Measurements from ENCODE around the gene TEKT5. TPM values are rescaled to one million over a fixed set of nuclear protein-coding genes. Genes with fewer than 3 reads are reported as not detected.

Gene TEKT5
- total RNA-seq, 1 donor from 2014 or later, result 0.07 TPM

GRCh38 chr16:10579575-10579964, 115.2 kb downstream of the TEKT5 start:
- no peaks in the 10 kb centered on the region for H3K27me3 ChIP-seq
- H2AFZ ChIP-seq (replicated peaks), result peak overlapping the region; percentile 90
- no peaks in the 10 kb centered on the region for H3K79me2 ChIP-seq (ENCODE audit: low read depth)
- peak overlapping the region; percentile 60 for H3K4me3 ChIP-seq
- no peaks in the 10 kb centered on the region for H3K36me3 ChIP-seq
- H3K9me3 Mint-ChIP-seq, result peaks cover 4% of the 10 kb centered on the region
- H3K27ac Mint-ChIP-seq, result no peak overlapping the region
- H4K20me1 ChIP-seq (ENCODE audit: low read depth), result peaks cover 6% of the 10 kb centered on the region
- H3K4me2 ChIP-seq, result peak overlapping the region; percentile 78
- H3K27ac ChIP-seq, result no peak overlapping the region
- peaks cover 48% of the 10 kb centered on the region for H3K4me1 Mint-ChIP-seq
- H3K36me3 Mint-ChIP-seq, result peaks cover 2% of the 10 kb centered on the region
- peaks cover 42% of the 10 kb centered on the region for H3K4me1 ChIP-seq
- no peak overlapping the region for H3K9ac ChIP-seq
- H3K4me3 Mint-ChIP-seq, result peak overlapping the region; percentile 85
- peaks cover 4% of the 10 kb centered on the region for H3F3A ChIP-seq (ENCODE audit: low read depth)
- H3K27me3 Mint-ChIP-seq (ENCODE audit: insufficient read depth, low read depth), result peaks cover 11% of the 10 kb centered on the region
- H3K9me3 ChIP-seq (ENCODE audit: low read depth), result no peaks in the 10 kb centered on the region
- TF ChIP-seq, protein P1, sequence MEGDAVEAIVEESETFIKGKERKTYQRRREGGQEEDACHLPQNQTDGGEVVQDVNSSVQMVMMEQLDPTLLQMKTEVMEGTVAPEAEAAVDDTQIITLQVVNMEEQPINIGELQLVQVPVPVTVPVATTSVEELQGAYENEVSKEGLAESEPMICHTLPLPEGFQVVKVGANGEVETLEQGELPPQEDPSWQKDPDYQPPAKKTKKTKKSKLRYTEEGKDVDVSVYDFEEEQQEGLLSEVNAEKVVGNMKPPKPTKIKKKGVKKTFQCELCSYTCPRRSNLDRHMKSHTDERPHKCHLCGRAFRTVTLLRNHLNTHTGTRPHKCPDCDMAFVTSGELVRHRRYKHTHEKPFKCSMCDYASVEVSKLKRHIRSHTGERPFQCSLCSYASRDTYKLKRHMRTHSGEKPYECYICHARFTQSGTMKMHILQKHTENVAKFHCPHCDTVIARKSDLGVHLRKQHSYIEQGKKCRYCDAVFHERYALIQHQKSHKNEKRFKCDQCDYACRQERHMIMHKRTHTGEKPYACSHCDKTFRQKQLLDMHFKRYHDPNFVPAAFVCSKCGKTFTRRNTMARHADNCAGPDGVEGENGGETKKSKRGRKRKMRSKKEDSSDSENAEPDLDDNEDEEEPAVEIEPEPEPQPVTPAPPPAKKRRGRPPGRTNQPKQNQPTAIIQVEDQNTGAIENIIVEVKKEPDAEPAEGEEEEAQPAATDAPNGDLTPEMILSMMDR (IDR thresholded peaks at IDR 0.05), result no peak
- no peak for TF ChIP-seq EZH2phosphoT487 (IDR thresholded peaks at IDR 0.05)
- no peak for TF ChIP-seq EZH2 (IDR thresholded peaks at IDR 0.05)
- DNase-seq (ENCODE audit: low spot score), result no peak

DNA sequence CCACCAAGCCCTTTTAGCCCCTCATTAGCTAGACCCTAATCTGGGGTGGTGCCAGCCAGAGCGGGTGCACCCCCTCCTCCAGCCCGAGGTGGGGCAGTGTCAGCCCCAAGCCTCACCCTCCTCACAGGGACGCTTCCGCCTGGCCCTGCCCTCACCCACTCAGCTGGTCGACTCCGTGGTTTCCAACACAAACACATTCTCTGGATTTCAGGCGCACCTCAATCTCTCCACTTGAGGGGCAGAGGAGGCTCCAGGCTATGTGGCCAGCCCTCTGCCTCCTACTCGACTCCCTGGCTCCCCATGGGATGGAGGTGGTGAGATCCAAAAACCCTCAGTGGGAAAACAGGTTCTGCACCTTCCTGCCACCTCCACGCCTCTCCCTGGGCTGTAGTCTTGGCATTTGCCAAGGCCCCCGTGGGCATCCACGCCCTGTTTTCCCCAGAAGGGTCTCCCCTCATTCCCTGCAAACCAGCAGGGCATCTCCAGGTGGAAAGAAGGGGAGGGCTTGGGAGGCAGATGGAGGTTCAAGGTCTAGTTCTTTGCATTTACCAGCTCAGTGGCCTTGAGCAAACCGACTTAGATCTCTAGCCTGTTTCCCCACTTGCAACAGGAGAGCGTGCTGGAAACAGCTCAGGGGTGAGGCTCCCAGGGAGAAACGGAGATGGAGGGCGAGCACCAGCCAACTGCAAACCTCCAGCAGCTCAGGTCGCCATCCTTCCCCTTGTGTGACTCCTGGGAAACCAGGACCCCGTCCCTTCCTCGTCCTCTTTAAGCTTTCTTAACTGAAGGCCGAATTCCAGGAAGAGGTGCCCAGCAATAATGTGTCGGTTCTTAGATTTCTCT, 116.0 kb downstream of the TEKT5 start:
- Histone ChIP-seq H3K9me3 (ENCODE audit: low read depth) (no peaks in the 10 kb centered on the region), H2AFZ (replicated peaks) (no peak overlapping the region), H3K4me1 (peaks cover 42% of the 10 kb centered on the region), H3K36me3 (no peaks in the 10 kb centered on the region), H4K20me1 (ENCODE audit: low read depth) (peaks cover 6% of the 10 kb centered on the region), H3K9ac (no peak overlapping the region), H3K79me2 (ENCODE audit: low read depth) (no peaks in the 10 kb centered on the region), H3K4me2 (peak overlapping the region; percentile 1), H3K27ac (no peak overlapping the region), H3K4me3 (no peak overlapping the region), H3K27me3 (no peaks in the 10 kb centered on the region), H3F3A (ENCODE audit: low read depth) (peaks cover 4% of the 10 kb centered on the region)
- Mint-ChIP-seq H3K27me3 (ENCODE audit: insufficient read depth, low read depth) (peaks cover 11% of the 10 kb centered on the region), H3K36me3 (peaks cover 2% of the 10 kb centered on the region), H3K4me1 (peaks cover 48% of the 10 kb centered on the region), H3K9me3 (peaks cover 4% of the 10 kb centered on the region), H3K4me3 (peak overlapping the region; percentile 85), H3K27ac (no peak overlapping the region)
- DNase-seq (ENCODE audit: low spot score), result no peak
- no peak for TF ChIP-seq EZH2 (IDR thresholded peaks at IDR 0.05)

Small RNA genes within 50 kb of the gene (small RNA-seq; reads per million reads assigned to genes)
- not detected for gene MTND4LP24
- gene MTND6P33, result not detected

Other genes with a start within 250 kb of the TEKT5 start
- 15.8 and 16.4 TPM in 2 replicates for gene EMP2, start 114.3 kb downstream of the TEKT5 start, total RNA-seq (ENCODE audit: low replicate concordance)
- gene NUBP1, start 48.9 kb upstream of the TEKT5 start, total RNA-seq (ENCODE audit: low replicate concordance), result 21.6 and 22.8 TPM in 2 replicates
- gene TVP23A, start 123.9 kb upstream of the TEKT5 start, total RNA-seq (ENCODE audit: low replicate concordance), result 3.5 and 4.6 TPM in 2 replicates
- not detected in 2 replicates for gene CIITA, start 182.3 kb upstream of the TEKT5 start, total RNA-seq (ENCODE audit: low replicate concordance)
- 16.4 and 45.9 TPM in 2 replicates for gene DEXI, start 247.5 kb upstream of the TEKT5 start, total RNA-seq (ENCODE audit: low replicate concordance)
- 7.8 and 11.9 TPM in 2 replicates for gene CLEC16A, start 249.6 kb upstream of the TEKT5 start, total RNA-seq (ENCODE audit: low replicate concordance)